ENCODE measurements around the gene CPT1C.
A peak's percentile ranks its signal among the peaks of the same experiment; 100 is the strongest.
"Not testable (repeated sequence)": the region's sequence is repeated elsewhere in the genome, so short reads cannot be mapped to it uniquely, and the experiment has no call there.

Gene CPT1C

GRCh38 chr19:49704888-49705642 lies 14.1 kb downstream of the CPT1C start:
- DNase-seq (ENCODE audit: low read depth, low spot score) = no peak

DNA sequence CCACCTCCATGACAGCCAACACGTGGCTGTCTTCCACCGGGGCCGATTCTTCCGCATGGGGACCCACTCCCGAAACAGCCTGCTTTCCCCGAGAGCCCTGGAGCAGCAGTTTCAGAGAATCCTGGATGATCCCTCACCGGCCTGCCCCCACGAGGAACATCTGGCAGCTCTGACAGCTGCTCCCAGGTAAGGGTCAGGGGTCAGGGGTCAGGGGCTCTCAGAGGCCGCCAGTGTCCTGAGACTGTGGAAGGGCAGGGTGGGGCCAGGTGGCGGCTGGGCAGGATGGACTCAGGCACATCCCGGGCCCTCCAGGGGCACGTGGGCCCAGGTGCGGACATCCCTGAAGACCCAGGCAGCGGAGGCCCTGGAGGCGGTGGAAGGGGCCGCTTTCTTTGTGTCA lies 15.0 kb downstream of the CPT1C start:
- DNase-seq (ENCODE audit: low read depth, low spot score) = no peak

DNA sequence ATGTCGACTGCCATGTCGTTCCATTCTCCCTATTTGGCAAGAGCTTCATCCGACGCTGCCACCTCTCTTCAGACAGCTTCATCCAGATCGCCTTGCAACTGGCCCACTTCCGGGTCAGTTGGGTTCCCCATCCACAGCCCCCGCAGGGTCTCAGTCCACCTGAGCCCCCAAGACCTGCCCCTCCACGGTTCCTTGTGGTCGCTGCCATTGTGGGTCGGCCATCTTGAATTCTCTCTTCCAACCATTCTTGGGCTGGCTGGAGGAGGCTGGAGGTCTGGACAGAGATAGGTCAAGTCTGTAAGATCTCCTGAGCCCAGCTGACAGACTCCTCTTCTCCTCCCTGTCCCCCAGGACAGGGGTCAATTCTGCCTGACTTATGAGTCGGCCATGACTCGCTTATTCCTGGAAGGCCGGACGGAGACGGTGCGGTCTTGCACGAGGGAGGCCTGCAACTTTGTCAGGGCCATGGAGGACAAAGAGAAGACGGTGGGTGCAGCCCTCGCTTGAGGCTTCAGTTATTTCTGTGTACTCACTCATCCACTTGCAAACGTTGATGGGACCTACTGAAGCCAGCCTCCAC lies 19.5 kb downstream of the CPT1C start:
- no peak for DNase-seq (ENCODE audit: low read depth, low spot score)

- no peak for DNase-seq (ENCODE audit: low read depth, low spot score)
Observed at GRCh38 chr19:49712397-49712859, 21.5 kb downstream of the CPT1C start.

DNA sequence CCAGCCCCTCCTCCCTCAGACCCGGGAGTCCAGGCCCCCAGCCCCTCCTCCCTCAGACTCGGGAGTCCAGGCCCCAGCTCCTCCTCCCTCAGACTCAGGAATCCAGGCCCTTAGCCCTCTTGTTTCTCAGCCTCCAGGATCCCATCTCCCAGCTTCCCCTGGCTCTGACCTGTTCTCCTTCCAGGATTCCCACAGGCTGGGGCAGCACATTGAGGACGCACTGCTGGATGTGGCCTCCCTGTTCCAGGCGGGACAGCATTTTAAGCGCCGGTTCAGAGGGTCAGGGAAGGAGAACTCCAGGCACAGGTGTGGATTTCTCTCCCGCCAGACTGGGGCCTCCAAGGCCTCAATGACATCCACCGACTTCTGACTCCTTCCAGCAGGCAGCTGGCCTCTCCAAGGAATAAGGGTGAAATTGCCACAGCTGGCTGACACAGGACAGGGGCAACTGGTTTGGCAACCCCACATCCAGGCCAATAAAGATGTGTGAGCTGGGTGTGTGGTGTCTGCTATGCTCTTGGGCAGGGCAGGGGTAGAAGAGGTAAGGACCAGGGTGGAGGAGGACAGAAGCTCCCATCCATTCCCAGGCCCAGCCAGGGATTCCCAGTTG lies 22.4 kb downstream of the CPT1C start:
- DNase-seq (ENCODE audit: low read depth, low spot score) = no peak

- DNase-seq (ENCODE audit: low read depth, low spot score) = no peak
Observed at GRCh38 chr19:49716154-49716553, 25.2 kb downstream of the CPT1C start.

GRCh38 chr19:49718511-49718910 lies 27.6 kb downstream of the CPT1C start:
- DNase-seq (ENCODE audit: low read depth, low spot score) = no peak

GRCh38 chr19:49718991-49719390 lies 28.1 kb downstream of the CPT1C start:
- no peak for DNase-seq (ENCODE audit: low read depth, low spot score)

DNA sequence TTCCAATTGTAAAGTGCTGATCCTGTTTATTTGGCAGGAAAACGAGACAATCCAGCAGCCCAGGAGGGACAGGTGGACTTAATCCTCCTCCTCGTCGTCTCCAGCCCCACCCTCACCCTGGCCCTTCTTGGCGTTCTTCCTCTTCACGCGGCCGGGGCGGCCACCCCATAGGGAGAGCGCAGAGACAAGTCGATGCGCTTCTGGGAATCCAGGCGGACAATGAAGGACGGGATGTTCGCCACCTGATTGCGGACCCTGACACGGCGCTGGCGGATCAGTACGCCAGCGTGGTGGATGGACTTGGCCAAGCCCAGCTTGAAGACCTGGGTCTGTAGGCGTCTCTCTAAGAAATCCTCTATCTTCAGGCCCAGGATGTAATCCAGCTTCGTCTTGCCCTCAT lies 28.5 kb downstream of the CPT1C start:
- DNase-seq (ENCODE audit: low read depth, low spot score) = not testable (repeated sequence)

GRCh38 chr19:49727217-49728030 lies 36.5 kb downstream of the CPT1C start:
- DNase-seq (ENCODE audit: low read depth, low spot score) = no peak

DNA sequence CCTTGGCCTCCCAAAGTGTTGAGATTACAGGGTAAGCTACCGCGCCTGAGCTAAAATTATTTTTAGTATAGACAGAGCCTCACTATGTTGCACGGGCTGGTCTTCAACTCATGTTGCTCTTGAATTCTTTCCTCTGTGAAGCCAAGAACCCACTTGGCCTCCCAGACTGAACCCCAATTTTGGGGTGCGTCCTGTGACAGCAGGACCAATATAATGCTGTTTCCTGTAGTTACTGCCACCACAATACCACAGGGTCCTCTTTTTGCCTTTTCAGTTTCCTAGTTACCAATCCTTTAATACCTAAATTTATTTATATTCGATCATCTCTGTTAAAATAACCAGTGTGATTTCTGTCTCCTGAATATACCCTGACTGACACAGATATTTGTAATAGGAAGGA lies 39.2 kb downstream of the CPT1C start:
- no peak for DNase-seq (ENCODE audit: low read depth, low spot score)

GRCh38 chr19:49738268-49738667 lies 47.4 kb downstream of the CPT1C start:
- DNase-seq (ENCODE audit: low read depth, low spot score) = no peak

DNA sequence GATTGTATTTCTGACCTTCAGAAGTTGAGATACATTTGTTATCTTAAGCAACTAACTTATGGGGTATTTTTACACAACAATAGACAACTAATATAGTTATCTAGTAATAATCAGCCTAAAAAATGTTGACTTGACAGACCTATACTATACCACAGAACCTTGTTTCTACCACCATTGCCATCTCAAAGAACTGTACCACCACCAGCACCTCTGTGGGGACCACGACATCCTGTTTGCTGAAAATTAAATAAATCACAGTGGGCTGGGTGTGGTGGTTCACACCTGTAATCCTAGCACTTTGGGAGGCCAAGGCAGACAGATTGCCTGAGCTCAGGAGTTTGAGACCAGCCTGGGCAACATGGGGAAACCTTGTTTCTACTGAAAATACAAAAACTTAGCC lies 48.2 kb downstream of the CPT1C start:
- DNase-seq (ENCODE audit: low read depth, low spot score) = no peak

DNA sequence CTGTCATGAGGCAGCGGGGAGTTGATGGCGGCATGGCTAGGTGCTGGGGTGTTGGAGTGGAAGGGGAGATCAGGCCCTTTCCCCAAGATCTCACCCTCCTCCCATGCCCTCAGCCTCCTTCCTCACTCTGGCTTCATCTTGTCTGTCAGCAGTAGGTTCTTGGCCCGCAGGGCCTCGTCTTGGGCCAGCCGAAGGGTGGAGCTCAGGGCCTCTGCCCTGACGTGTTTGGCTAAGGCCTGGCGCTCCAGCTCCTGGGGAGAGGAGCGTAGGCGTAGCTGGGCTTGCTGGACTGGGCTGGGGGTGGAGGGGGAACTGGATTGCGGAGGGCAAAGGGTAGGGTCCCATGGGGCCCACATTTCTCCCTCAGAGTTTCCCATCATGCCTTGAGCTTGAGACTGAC lies 49.0 kb downstream of the CPT1C start:
- no peak for DNase-seq (ENCODE audit: low read depth, low spot score)

- no peak for DNase-seq (ENCODE audit: low read depth, low spot score)
Observed at GRCh38 chr19:49741210-49741844, 50.4 kb downstream of the CPT1C start.

DNA sequence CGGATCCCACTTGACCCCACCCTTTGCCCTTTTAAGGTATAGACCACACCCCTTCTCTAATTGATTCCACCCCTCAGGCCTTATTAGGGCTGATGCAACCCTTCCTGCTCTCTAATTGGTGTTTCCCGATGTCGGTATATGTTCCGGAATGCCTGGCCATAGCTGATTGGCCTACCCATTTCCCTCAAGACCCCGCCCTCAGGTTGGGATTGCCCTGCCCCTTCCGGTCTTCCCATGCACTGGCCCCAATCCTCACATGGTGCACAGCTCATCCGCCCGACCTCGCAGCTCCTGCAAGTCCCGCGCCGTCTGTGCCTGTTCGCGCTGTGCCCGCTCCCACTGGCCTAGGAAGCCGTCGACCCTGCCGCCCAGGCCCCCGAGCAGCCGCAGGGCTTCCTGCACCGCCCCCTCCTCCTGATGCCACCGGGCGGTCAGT lies 54.0 kb downstream of the CPT1C start:
- DNase-seq (ENCODE audit: low read depth, low spot score) = no peak

- peak; percentile 11 for DNase-seq (ENCODE audit: low read depth, low spot score)
Observed at GRCh38 chr19:49746206-49746958, 55.5 kb downstream of the CPT1C start.

GRCh38 chr19:49749055-49749716 lies 58.3 kb downstream of the CPT1C start:
- no peak for DNase-seq (ENCODE audit: low read depth, low spot score)

- DNase-seq (ENCODE audit: low read depth, low spot score) = no peak
Observed at GRCh38 chr19:49749771-49750170, 58.9 kb downstream of the CPT1C start.

- no peak for DNase-seq (ENCODE audit: low read depth, low spot score)
Observed at GRCh38 chr19:49752701-49753100, 61.8 kb downstream of the CPT1C start.
